ENCODE measurements around the gene SCAMP5. TPM values are rescaled to one million over a fixed set of nuclear protein-coding genes. Genes with fewer than 3 reads are reported as not detected.

SCAMP5 gene
- total RNA-seq, 1 experiment from 2014 or later: 7.0 TPM

DNA sequence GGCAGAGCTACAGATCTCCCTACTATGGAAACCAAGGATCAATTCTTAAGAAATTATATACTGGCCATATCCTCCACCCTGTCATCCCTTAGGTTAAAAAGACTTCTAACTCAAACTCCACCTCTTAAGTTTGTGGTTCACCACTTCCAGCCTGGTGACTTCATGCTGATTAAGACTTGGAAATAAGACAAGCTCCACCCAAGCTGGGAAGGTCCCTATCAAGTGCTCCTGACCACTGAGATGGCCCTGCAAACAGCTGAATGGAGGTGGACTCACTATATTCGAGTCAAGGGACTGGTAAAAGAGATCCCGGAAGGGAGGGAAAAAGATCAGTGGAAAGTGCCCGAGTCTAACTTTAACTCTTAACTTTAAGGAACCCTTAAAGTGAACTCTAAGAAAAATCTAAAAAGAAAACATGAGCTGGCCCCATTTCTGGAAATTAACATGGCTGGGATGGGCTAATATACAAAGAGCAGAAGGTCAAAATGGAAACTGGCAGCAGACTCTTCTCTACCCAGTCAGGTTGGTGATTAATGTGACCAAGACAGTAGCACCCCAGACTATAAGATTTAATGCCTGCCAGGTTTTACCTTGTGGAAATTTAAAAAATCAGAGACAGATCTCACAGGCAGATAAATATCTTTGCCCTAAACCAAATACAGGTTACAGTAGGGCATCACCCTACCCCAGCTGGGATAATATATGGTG is 71.9 kb downstream of the SCAMP5 start:
- TF ChIP-seq, protein P1, sequence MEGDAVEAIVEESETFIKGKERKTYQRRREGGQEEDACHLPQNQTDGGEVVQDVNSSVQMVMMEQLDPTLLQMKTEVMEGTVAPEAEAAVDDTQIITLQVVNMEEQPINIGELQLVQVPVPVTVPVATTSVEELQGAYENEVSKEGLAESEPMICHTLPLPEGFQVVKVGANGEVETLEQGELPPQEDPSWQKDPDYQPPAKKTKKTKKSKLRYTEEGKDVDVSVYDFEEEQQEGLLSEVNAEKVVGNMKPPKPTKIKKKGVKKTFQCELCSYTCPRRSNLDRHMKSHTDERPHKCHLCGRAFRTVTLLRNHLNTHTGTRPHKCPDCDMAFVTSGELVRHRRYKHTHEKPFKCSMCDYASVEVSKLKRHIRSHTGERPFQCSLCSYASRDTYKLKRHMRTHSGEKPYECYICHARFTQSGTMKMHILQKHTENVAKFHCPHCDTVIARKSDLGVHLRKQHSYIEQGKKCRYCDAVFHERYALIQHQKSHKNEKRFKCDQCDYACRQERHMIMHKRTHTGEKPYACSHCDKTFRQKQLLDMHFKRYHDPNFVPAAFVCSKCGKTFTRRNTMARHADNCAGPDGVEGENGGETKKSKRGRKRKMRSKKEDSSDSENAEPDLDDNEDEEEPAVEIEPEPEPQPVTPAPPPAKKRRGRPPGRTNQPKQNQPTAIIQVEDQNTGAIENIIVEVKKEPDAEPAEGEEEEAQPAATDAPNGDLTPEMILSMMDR (conservative IDR thresholded peaks at IDR 0.05; ENCODE audit: low read depth, low read length): no peak
- TF ChIP-seq EZH2 (IDR thresholded peaks at IDR 0.05; ENCODE audit: low read length, unreplicated experiment) (no peak), EZH2phosphoT487 (IDR thresholded peaks at IDR 0.05; ENCODE audit: borderline replicate concordance, low read length) (no peak)
- intact Hi-C loops (cut with micrococcal nuclease): no loop called here
- Histone ChIP-seq H3F3A (ENCODE audit: low read length, unreplicated experiment) (peaks cover 3% of the 10 kb centered on the region), H3K9me2 (replicated peaks; ENCODE audit: low read length) (no peaks in the 10 kb centered on the region), H3K4me2 (ENCODE audit: low read length) (peak overlapping the region; percentile 32), H2AFZ (ENCODE audit: low read length) (no peak overlapping the region), H3K4me3 (ENCODE audit: low read length) (no peak overlapping the region), H4K20me1 (ENCODE audit: low read length) (no peaks in the 10 kb centered on the region), H3K4me1 (ENCODE audit: insufficient read depth, low read length) (peaks cover 27% of the 10 kb centered on the region), H3K27me3 (ENCODE audit: low read length) (no peaks in the 10 kb centered on the region), H3K9ac (ENCODE audit: low read length) (no peak overlapping the region), H3K79me2 (ENCODE audit: low read length) (no peaks in the 10 kb centered on the region), H3K36me3 (ENCODE audit: low read depth, low read length) (no peaks in the 10 kb centered on the region), H3K9me3 (ENCODE audit: low read length) (no peaks in the 10 kb centered on the region), H3K27ac (ENCODE audit: low read length) (peak overlapping the region; percentile 19; the same call in 1 of the 2 replicates)
- BruUV-seq (replicated peaks): no TSS peak
- ATAC-seq (peak; percentile 73), DNase-seq (peak; percentile 87)
- CTCF ChIA-PET: interaction anchor here (0.6 kb wide), 2 partner anchors 23 to 38 kb away, joined by 3 to 7 read pairs; no protein-coding TSS in a partner anchor
- POLR2A ChIA-PET (ENCODE audit: unreplicated experiment): no interaction called here

DNA sequence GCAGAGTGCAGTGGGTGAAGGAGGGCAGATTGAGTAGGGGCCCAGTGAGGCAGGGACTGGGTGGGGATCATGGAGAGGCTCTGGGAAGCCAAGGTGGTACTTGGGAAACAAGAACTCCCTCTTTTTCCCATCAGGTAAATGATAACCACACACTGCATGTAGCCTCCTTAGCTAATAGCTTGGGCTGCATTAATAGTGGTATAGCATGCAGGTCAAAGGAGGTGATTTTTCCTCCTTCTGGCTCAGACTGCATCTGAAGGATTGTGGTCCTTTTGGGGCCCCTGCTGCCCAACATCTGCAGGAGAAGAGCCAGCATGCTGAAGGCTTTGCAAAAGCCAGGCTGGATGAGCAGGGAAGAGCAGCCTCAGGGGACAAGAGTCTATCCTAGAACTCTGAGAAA is 73.4 kb downstream of the SCAMP5 start:
- POLR2A ChIA-PET (ENCODE audit: unreplicated experiment): no interaction called here
- no peaks in the 10 kb centered on the region for H4K20me1 ChIP-seq (ENCODE audit: low read length)
- H3K9me3 ChIP-seq (ENCODE audit: low read length): no peaks in the 10 kb centered on the region
- H3K4me2 ChIP-seq (ENCODE audit: low read length): no peak overlapping the region
- H3K79me2 ChIP-seq (ENCODE audit: low read length): no peaks in the 10 kb centered on the region
- DNase-seq (no peak), ATAC-seq (no peak)
- BruUV-seq (replicated peaks): no TSS peak
- H3F3A ChIP-seq (ENCODE audit: low read length, unreplicated experiment): peaks cover 3% of the 10 kb centered on the region
- no peaks in the 10 kb centered on the region for H3K9me2 ChIP-seq (replicated peaks; ENCODE audit: low read length)
- no peak overlapping the region for H3K4me3 ChIP-seq (ENCODE audit: low read length)
- no peaks in the 10 kb centered on the region for H3K27me3 ChIP-seq (ENCODE audit: low read length)
- no peaks in the 10 kb centered on the region for H3K36me3 ChIP-seq (ENCODE audit: low read depth, low read length)
- peaks cover 27% of the 10 kb centered on the region for H3K4me1 ChIP-seq (ENCODE audit: insufficient read depth, low read length)
- intact Hi-C loops (cut with micrococcal nuclease): no loop called here
- H3K27ac ChIP-seq (ENCODE audit: low read length): no peak overlapping the region
- CTCF ChIA-PET: no interaction called here
- no peak overlapping the region for H3K9ac ChIP-seq (ENCODE audit: low read length)
- no peak overlapping the region for H2AFZ ChIP-seq (ENCODE audit: low read length)
- TF ChIP-seq EZH2 (IDR thresholded peaks at IDR 0.05; ENCODE audit: low read length, unreplicated experiment) (no peak), EZH2phosphoT487 (IDR thresholded peaks at IDR 0.05; ENCODE audit: borderline replicate concordance, low read length) (no peak)
- TF ChIP-seq, protein P1 (conservative IDR thresholded peaks at IDR 0.05; ENCODE audit: low read depth, low read length): no peak

DNA sequence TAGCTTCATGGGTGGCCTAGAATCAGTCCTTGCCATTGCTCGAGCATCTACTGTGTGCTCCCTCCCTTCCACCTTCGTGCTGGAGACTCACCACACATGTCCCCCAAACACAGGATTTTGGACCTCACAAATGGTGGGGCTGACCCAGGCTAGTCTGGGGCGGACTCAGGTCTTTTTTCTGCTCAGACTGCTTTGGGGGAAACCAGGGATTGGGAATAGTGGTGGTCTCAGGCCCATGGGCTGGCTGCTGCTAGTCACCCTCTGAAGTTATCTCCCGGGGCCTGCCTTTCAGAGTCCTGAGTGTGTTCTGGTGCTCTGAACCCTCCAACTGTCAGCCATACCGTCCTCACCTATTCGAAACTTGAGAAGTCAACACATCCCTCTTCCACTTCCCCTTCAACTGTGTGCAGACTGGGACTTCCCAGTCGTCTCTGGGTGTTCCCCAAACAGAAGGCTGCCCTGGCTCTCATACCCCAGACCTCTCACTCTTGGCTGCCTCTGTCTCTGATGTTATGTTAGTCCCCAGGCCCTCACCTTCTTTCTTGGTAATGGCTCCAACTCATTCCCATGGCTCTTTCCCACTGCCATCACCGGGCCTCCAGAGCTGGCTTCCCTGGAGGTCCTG is 74.0 kb downstream of the SCAMP5 start:
- DNase-seq (no peak), ATAC-seq (no peak)
- Histone ChIP-seq H3K4me3 (ENCODE audit: low read length) (no peak overlapping the region), H3K9me2 (replicated peaks; ENCODE audit: low read length) (no peaks in the 10 kb centered on the region), H3K9me3 (ENCODE audit: low read length) (no peaks in the 10 kb centered on the region), H3K79me2 (ENCODE audit: low read length) (no peaks in the 10 kb centered on the region), H3K27ac (ENCODE audit: low read length) (no peak overlapping the region), H3F3A (ENCODE audit: low read length, unreplicated experiment) (peaks cover 3% of the 10 kb centered on the region), H4K20me1 (ENCODE audit: low read length) (no peaks in the 10 kb centered on the region), H2AFZ (ENCODE audit: low read length) (no peak overlapping the region), H3K4me2 (ENCODE audit: low read length) (no peak overlapping the region), H3K9ac (ENCODE audit: low read length) (no peak overlapping the region), H3K36me3 (ENCODE audit: low read depth, low read length) (no peaks in the 10 kb centered on the region), H3K27me3 (ENCODE audit: low read length) (no peaks in the 10 kb centered on the region), H3K4me1 (ENCODE audit: insufficient read depth, low read length) (peaks cover 27% of the 10 kb centered on the region)
- BruUV-seq (replicated peaks): no TSS peak
- POLR2A ChIA-PET (ENCODE audit: unreplicated experiment): no interaction called here
- intact Hi-C loops (cut with micrococcal nuclease): no loop called here
- CTCF ChIA-PET: no interaction called here
- TF ChIP-seq EZH2 (IDR thresholded peaks at IDR 0.05; ENCODE audit: low read length, unreplicated experiment): no peak
- TF ChIP-seq, protein P1 (conservative IDR thresholded peaks at IDR 0.05; ENCODE audit: low read depth, low read length): no peak
- no peak for TF ChIP-seq EZH2phosphoT487 (IDR thresholded peaks at IDR 0.05; ENCODE audit: borderline replicate concordance, low read length)

All from PC-3 (cell line).